NCI-H2196 treated with DMSO at 0.1 percent for 48 hours (cell line): ENCODE measurements around the gene ZNF324.

Source experiments
- DNase-seq: peaks from one replicate; lab custom pipeline; 2025; ENCODE audit not compliant: unreplicated experiment; lab: John Stamatoyannopoulos, UW

ZNF324 gene

DNA sequence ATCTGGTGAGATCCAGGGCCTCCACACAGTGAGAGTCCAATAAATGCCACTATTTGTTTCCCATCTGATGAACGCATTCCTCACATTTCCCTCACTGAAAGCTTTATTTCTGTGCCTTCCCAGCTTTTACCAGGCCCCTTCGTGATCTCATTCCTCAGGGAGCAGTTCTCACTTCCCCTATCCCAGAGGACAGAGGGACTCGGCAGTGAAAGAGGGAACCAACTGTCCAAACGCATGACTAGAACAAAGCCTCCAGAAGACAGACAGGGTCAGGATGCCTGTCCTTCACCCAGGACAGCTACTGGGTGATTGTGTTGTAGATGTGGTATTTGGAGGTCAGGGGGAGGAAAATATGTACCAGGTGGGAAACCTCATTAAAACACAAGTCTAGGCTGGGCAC, 54.8 kb downstream of the ZNF324 start:
- no peak for DNase-seq

DNA sequence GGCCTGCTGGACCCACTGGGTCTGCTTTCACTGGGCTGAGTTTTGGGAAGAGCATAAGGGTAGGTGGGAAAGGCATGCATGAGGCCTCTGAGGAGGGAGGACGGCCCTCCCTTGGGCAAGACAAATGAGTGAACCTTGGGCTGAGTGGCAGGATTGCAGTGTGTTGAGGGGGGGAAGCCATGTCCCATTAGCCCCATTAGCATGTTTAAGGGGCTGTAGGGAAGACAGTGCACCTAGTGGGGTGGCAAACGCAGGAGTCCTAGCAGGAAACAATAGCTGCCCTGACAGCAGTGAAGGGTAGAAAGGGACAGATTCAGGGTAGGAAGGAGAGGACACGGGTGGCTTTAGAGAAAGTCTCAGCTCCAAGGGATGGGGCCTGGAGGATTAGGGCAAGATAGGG, 55.8 kb downstream of the ZNF324 start:
- no peak for DNase-seq
